ENCODE data around the gene DIPK1B.

The DIPK1B gene

DNA sequence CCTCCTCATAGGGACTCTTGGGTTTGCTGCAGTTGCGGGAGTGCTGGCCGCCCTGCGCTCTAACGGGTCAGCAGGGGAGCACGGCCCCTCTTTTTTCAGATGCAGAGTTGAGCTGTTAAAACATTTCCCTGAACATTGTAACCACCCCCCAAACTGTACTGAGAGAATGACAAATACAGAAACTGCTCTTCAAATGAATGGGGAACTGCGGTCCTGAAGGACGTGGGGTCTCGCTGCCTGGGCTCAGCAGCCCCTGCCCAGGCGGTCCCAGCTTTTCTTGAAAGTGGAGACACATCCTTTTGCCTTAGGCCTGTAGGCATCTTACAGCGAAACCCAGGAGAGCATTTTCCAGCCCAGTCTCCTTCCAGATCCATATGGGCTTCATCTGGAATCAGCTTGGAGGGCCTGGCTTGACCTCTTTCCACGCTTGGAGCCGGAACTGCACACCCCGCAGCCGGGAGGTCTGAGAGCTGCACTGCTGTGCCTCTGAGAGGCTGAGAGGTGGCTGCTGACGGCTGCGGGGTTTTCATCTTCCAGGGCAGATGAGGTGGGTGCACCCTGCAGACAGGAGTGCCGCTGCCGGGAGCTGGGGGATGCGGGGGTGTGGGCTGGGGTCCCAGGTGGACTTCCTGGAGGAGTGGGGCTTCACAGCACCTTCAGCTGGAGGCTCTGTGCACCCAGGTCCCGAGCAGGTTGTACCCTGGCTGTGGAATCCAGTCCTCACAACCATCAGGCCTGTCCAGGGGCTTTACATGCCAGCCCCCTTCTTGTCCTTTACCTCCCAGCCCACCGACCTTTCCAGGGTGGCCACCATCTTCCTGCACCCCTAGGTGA, 23.9 kb upstream of the DIPK1B start:
- peaks cover 4% of the 10 kb centered on the region for H3K4me1 Mint-ChIP-seq
- no peak overlapping the region for H3K4me3 Mint-ChIP-seq
- DNase-seq, result no peak
- no peak for ATAC-seq
- no peaks in the 10 kb centered on the region for H3K36me3 Mint-ChIP-seq (ENCODE audit: low read depth)
- H3K27ac Mint-ChIP-seq, result no peak overlapping the region
- H3K27me3 Mint-ChIP-seq, result peaks cover 2% of the 10 kb centered on the region
- H3K9me3 Mint-ChIP-seq, result no peaks in the 10 kb centered on the region

DNA sequence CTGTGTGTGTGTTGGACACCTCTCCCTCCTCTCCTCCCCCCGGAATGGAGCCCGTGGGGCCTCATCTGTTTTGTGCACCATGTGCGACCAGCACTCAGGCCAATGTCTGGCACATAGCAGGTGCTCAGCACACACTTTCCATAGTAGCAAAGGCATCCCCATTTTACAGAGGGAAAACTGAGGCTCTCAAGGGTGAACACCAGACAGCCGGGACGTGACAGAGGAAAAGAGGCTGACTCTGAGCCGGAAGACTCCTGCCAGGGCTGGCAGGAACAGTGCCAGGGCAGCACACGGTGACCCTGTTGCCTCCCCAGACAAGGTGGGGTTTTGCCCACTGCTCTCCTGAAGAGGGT, 23.3 kb upstream of the DIPK1B start:
- H3K4me3 Mint-ChIP-seq, result no peak overlapping the region
- no peak for DNase-seq
- no peaks in the 10 kb centered on the region for H3K9me3 Mint-ChIP-seq
- H3K27ac Mint-ChIP-seq, result no peak overlapping the region
- ATAC-seq, result no peak
- H3K4me1 Mint-ChIP-seq, result peaks cover 4% of the 10 kb centered on the region
- H3K36me3 Mint-ChIP-seq (ENCODE audit: low read depth), result no peaks in the 10 kb centered on the region
- H3K27me3 Mint-ChIP-seq, result peaks cover 2% of the 10 kb centered on the region

DNA sequence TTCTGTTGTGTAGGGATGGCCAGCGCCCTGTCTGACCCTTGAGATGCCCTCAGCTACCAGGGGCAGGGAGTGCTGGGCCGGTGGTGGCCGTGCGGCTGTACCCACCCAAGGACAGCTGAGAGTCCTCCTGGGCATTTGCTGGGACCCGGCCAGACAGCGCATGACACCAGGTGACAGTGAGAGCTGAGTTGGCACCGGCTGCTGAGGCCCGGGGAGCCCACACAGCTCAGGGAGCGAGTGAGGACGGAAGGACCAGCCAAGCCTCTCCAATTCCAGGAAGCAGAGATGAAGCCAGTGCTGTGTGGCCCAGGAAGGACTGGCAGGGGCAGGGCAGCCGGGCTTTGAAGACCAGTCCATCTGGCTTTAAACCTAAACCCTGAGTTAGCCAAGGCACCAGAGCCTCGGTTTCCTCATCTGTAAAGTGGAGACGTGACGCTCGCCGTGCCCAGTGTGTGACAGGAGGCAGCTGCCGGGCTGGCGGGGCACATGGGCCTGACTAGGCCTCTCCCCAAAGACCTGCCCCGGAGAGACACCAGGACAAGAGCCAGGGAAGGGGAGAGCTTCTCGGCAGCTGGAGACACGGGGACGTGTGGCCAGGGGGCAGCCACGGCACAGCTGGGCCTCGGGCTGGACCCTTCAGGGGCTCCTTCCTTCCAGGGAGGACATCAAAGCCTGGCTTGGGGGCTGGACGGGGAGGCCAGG, 22.1 kb upstream of the DIPK1B start:
- Mint-ChIP-seq H3K4me3 (no peak overlapping the region), H3K27ac (no peak overlapping the region), H3K9me3 (no peaks in the 10 kb centered on the region), H3K27me3 (peaks cover 2% of the 10 kb centered on the region), H3K36me3 (ENCODE audit: low read depth) (no peaks in the 10 kb centered on the region), H3K4me1 (peaks cover 4% of the 10 kb centered on the region)
- ATAC-seq (no peak), DNase-seq (no peak)

- Mint-ChIP-seq H3K27me3 (peaks cover 2% of the 10 kb centered on the region), H3K4me3 (no peak overlapping the region), H3K36me3 (ENCODE audit: low read depth) (no peaks in the 10 kb centered on the region), H3K4me1 (peaks cover 4% of the 10 kb centered on the region), H3K27ac (no peak overlapping the region), H3K9me3 (no peaks in the 10 kb centered on the region)
- ATAC-seq, result no peak
- DNase-seq, result no peak
These were observed 21.5 kb upstream of the DIPK1B start for GRCh38 chr9:136690806-136691261.

- ATAC-seq (no peak), DNase-seq (no peak)
- no peaks in the 10 kb centered on the region for H3K9me3 Mint-ChIP-seq
- H3K36me3 Mint-ChIP-seq (ENCODE audit: low read depth), result no peaks in the 10 kb centered on the region
- peaks cover 2% of the 10 kb centered on the region for H3K4me1 Mint-ChIP-seq
- H3K27me3 Mint-ChIP-seq, result peaks cover 2% of the 10 kb centered on the region
- no peak overlapping the region for H3K4me3 Mint-ChIP-seq
- no peak overlapping the region for H3K27ac Mint-ChIP-seq
These were observed 20.8 kb upstream of the DIPK1B start for GRCh38 chr9:136691316-136692184.

DNA sequence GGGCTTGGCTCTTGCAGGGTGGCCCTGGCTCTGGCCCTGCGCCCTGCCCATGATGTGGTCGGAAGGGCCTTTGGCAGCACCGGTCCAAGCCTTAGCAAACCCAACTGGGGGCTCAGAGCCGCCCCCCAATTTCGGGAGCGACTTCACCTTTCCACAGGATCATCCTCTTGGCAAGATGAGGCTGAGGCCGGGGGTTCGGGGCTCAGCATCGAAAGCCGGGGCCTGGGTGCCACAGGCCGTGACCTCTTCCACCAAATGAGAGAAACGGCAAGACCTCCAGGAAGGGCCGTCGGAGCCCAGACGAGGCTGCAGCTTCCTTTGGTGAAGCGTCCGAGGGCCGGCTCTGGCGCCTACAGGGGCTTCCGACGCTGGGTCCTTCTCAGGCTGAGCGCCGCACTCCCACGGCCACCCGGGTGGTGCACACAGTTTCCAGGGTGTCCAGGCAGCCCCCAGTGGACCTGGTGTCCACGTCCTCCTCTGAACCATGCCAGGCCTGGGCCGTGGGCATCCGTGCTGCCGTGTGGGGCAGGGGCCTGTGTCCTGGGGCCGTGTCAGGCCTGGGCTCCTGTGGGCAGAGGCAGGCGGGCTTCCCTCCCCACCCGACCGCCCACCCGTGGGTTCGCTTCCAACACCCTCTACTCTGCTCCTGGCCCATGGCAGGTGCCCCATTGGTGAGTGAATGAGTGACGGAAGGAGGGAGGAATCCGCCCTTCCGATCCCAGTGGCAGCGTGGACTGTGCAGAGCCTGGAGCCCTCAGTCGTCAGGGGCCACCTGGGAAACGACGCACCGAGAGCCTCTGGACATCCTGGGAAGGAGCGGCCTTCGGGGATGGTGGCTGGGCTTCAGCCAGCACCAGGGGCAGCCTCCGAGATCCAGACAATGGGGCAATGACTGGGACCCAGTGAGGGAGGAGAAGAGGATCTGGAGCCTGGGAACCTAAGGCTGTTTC, 19.9 kb upstream of the DIPK1B start:
- peaks cover 5% of the 10 kb centered on the region for H3K4me1 Mint-ChIP-seq
- H3K36me3 Mint-ChIP-seq (ENCODE audit: low read depth), result no peaks in the 10 kb centered on the region
- H3K9me3 Mint-ChIP-seq, result no peaks in the 10 kb centered on the region
- no peak overlapping the region for H3K4me3 Mint-ChIP-seq
- H3K27me3 Mint-ChIP-seq, result peaks cover 7% of the 10 kb centered on the region
- ATAC-seq, result no peak
- no peak for DNase-seq
- H3K27ac Mint-ChIP-seq, result no peak overlapping the region

DNA sequence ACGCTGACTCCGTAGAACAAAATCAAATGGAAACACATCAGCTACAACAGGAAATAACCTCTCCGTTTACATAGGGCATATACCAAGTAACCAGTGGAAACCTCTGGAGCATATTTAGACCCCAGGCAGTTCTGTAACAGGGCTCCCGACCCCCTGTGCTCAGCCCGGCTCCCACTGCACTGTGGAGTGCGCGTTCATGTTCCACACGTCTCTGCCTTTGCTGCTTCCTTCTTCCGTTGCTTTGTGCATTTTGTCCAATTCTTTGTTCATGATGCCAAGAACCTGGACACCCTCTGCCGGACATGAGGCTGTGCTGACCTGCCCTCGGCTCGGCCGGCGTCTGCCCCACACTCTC, 19.3 kb upstream of the DIPK1B start:
- no peaks in the 10 kb centered on the region for H3K36me3 Mint-ChIP-seq (ENCODE audit: low read depth)
- H3K9me3 Mint-ChIP-seq, result no peaks in the 10 kb centered on the region
- DNase-seq (no peak), ATAC-seq (no peak)
- no peak overlapping the region for H3K27ac Mint-ChIP-seq
- peaks cover 5% of the 10 kb centered on the region for H3K4me1 Mint-ChIP-seq
- peaks cover 8% of the 10 kb centered on the region for H3K27me3 Mint-ChIP-seq
- H3K4me3 Mint-ChIP-seq, result no peak overlapping the region

DNA sequence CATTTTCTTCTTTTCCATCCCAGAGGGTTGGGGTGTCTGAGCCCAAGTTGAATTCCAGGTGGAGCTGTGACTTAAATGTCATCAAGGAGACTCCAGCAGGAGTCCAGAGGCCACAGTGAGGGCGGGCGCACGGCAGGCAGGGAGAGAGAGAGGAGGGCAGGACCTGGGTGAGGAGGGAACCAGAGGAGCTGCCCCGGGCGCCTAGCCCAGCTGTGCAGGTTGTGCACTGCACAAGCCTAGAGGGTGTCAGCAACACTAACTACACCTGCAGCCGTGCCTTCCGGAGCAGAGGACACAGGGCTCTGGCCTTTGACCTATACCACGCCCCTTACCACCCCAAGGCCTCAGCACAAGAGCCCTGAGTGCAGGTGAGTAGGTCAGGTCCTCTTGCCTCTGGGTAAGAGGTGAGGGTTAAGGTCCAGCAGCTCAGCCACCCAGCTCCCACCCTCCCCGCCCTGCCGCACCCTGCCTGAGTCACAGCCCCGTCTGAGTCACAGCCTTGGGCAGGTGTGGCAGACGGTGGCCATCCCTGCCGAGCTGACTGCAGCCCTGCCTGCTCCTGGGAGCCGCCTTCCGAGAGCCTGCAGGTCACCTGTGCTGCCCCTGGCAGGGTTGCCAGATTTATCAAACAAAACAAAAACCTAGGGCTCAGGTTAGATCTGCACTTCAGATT, 18.7 kb upstream of the DIPK1B start:
- Mint-ChIP-seq H3K27me3 (peaks cover 8% of the 10 kb centered on the region), H3K4me3 (no peak overlapping the region), H3K27ac (no peak overlapping the region), H3K4me1 (peaks cover 3% of the 10 kb centered on the region), H3K36me3 (ENCODE audit: low read depth) (no peaks in the 10 kb centered on the region), H3K9me3 (no peaks in the 10 kb centered on the region)
- DNase-seq (no peak), ATAC-seq (peak; percentile 45)

- Mint-ChIP-seq H3K4me3 (no peak overlapping the region), H3K4me1 (peaks cover 3% of the 10 kb centered on the region), H3K36me3 (ENCODE audit: low read depth) (no peaks in the 10 kb centered on the region), H3K27ac (no peak overlapping the region), H3K9me3 (no peaks in the 10 kb centered on the region), H3K27me3 (peaks cover 11% of the 10 kb centered on the region)
- ATAC-seq (no peak), DNase-seq (peak; percentile 67)
These were observed 18.1 kb upstream of the DIPK1B start for GRCh38 chr9:136694163-136694871.

- Mint-ChIP-seq H3K36me3 (ENCODE audit: low read depth) (no peaks in the 10 kb centered on the region), H3K9me3 (no peaks in the 10 kb centered on the region), H3K4me1 (peaks cover 3% of the 10 kb centered on the region), H3K27me3 (peaks cover 11% of the 10 kb centered on the region), H3K4me3 (no peak overlapping the region), H3K27ac (no peak overlapping the region)
- DNase-seq (no peak), ATAC-seq (no peak)
These were observed 17.5 kb upstream of the DIPK1B start for GRCh38 chr9:136694872-136695247.

DNA sequence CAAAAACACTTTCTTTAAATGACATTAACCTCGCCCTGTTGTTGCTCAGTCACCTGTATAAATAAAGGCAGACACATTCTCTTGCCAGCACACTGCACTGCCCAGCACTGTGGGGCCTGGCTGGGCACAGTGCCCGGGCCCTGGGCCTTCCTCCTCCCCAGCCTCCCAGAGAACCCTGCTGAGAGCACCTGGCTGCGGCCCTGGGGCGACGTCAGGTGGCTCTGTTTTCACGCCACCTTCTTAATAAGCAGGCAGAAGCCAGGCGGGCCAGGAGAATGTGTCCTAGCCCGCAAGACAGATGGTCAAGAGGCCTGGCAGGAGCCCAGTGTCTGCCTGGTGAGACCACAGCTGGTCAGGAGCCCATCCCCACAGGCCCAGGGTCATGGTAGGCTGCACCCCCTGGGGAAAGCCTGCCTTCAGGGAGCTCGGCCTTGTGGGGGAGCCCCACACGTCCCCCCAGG, 16.9 kb upstream of the DIPK1B start:
- no peak for ATAC-seq
- no peak overlapping the region for H3K27ac Mint-ChIP-seq
- no peaks in the 10 kb centered on the region for H3K9me3 Mint-ChIP-seq
- no peaks in the 10 kb centered on the region for H3K36me3 Mint-ChIP-seq (ENCODE audit: low read depth)
- peaks cover 15% of the 10 kb centered on the region for H3K27me3 Mint-ChIP-seq
- H3K4me3 Mint-ChIP-seq, result no peak overlapping the region
- DNase-seq, result no peak
- peaks cover 7% of the 10 kb centered on the region for H3K4me1 Mint-ChIP-seq

DNA sequence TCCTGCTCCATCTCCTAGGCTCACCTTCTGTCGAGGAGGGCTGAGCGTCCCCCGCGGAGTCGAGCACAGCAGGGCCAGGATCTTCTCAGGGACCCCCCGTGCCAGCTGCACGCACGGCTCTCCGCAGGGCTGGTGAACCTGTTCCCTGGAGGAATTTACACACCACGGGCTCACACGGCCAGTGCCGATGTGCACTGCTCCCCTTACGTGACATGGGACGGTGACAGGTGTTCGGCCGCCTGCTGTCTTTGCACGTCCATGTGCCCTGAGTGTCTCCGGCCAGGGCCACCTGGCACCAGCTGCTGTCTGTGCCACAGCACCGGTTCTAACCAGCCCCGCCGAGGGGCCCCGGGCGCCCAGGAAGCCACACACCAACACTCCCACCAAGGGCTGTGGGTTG, 16.4 kb upstream of the DIPK1B start:
- H3K4me1 Mint-ChIP-seq, result peaks cover 12% of the 10 kb centered on the region
- H3K27me3 Mint-ChIP-seq, result peaks cover 15% of the 10 kb centered on the region
- H3K27ac Mint-ChIP-seq, result no peak overlapping the region
- DNase-seq, result no peak
- no peaks in the 10 kb centered on the region for H3K9me3 Mint-ChIP-seq
- no peaks in the 10 kb centered on the region for H3K36me3 Mint-ChIP-seq (ENCODE audit: low read depth)
- no peak overlapping the region for H3K4me3 Mint-ChIP-seq
- no peak for ATAC-seq

DNA sequence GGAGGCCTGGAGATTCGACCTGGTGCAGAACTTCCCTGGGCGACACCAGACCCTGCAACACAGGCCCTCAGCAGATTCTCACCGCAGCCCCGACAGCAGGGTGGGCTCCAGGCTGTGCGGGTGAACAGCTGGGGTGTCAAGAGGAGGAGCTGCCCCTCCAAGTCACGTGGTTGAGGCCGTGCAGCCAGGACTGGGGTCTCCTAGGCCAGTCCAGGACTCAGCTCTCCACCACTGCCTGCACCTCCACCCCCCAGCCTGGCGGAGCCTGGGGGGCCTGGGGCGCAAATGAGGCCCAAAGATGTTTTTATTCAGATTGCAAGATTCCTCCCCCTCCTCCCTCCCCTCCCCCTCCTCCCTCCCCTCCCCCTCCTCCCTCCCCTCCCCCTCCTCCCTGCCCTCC, 15.9 kb upstream of the DIPK1B start:
- H3K4me3 Mint-ChIP-seq, result no peak overlapping the region
- no peak for DNase-seq
- H3K27ac Mint-ChIP-seq, result no peak overlapping the region
- no peaks in the 10 kb centered on the region for H3K9me3 Mint-ChIP-seq
- ATAC-seq, result no peak
- no peaks in the 10 kb centered on the region for H3K36me3 Mint-ChIP-seq (ENCODE audit: low read depth)
- peaks cover 18% of the 10 kb centered on the region for H3K4me1 Mint-ChIP-seq
- peaks cover 15% of the 10 kb centered on the region for H3K27me3 Mint-ChIP-seq
